HG03575 (cell line): ENCODE data around the gene EHD3.

Experiments used
- ATAC-seq: cut with Tn5 transposase; IDR thresholded peaks from one replicate; pipeline ENCODE4 v1.9.1; 2021; ENCODE audit not compliant: unreplicated experiment, insufficient number of reproducible peaks, low FRiP score; ENCODE audit errors: extremely low read depth

EHD3 gene

GRCh38 chr2:31233231-31233630 is 721 bp upstream of the EHD3 start:
- no peak for ATAC-seq

GRCh38 chr2:31234683-31235503 is 941 bp downstream of the EHD3 start:
- ATAC-seq = no peak

DNA sequence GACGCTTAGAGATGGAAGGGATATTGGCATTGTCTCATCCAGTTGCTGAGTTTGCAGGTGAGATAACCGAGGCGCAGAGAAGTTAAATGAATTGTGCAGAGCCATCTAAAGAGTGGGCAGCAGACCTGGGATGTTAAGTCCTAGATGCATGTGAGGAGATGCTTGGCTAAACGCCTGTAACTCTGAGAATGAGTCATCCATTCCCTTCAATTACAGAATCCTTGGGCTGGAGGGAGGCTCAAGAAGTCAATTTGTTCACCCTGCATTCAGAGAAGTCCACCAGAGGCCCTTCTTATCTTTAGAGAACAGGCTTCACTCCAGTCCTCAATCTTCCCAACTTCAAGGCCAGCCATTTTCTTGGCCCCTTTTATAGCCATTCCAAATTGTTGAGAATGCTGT is 1.6 kb downstream of the EHD3 start:
- no peak for ATAC-seq

DNA sequence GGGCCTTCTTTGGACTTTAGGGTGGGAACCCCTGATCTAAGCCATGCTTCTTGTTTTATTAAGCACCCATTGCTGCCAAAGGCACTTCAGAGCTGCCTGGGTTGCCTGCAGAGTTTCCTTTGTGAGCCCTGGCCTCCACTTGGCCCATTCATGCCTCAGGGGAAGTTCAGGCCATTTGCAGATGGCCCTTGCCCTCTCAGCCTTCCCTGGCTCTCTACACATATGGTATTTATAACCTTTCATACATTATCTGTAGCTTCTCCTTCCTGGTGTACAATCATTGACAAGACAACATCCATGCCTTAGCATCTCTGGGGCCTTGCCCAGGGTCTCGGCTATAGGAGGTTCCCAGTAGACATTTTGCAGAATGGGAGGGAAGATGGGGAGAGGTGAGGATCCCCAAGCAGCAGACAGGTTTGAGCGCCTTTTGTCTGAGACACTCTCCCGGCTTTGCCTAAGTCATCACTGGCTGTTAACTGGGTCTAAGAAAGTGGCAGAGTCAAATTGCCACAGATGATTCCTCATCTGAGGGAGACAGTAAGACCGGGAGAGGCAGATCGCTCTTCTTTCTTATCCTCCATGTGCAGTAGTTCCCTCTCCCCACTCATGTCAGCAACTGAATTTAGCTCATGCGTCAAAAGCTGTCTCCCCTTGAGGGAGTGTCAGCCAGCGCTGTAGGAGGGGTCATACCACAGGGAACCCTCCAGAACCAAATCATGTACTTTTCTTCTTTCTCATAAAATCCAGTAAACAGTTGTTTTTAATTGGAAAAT is 2.7 kb downstream of the EHD3 start:
- ATAC-seq = no peak

DNA sequence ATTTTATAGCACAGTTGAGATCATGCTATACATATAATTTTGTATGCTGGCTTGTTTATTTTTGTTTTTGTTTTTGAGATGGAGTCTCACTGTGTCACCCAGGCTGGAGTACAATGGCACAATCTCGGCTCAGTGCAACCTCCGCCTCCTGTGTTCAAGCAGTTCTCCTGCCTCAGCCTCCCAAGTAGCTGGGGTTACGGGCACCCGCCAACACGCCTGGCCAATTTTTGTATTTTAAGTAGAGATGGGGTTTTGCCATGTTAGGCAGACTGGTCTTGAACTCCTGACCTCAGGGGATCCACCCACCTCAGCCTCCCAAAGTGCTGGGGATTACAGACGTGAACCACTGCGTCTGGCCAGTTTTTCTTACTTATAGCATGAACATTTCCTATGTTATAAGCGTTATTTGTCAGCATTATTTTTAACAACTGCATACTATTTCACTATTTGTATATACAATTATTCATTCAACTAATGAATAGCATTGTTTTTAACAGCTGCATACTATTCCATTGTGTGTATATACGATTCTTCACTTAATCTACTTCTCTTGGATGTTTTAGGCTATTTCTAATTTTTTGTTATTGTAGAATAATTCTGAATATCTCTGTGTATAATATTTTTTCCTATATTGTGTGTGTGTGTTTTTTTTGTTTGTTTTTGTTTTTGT is 3.5 kb downstream of the EHD3 start:
- no peak for ATAC-seq

DNA sequence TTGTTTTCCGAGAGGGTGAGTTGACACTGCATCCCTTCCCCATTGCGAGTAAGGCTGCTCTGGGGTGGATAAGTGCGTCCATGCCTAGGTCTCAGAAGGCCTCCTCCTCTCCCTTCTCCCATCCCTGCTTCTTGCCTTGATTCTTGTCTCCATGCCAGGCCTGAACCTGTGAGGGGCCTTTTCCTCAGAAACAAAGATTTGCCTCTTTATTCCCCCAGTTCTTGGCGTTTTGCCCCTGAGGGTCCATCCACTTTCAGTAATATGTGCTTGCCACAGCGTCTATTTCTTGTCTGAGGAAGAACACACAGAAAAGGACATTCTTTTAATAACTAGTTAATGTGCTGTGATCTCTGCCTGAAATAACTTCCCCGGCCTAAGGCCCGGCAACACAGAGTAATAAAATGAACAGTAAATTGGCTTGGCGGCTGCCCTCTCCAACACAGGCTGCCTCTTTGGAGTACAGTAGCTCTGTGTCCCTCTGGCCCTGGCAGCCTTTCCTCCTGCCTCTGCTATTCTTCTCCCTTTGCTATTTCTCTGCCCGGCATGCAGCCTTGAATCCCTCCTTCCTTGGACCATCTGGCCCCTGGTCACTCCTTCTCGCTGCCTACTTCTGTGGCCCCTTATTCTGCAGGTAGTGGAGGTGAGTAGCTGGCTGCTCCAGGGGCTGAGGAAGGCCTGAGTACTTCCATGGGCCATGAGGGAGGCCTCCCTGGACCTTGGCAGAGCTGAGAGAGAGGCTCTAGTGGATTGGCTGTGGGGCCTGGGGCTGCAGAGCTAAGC is 4.4 kb downstream of the EHD3 start:
- no peak for ATAC-seq

DNA sequence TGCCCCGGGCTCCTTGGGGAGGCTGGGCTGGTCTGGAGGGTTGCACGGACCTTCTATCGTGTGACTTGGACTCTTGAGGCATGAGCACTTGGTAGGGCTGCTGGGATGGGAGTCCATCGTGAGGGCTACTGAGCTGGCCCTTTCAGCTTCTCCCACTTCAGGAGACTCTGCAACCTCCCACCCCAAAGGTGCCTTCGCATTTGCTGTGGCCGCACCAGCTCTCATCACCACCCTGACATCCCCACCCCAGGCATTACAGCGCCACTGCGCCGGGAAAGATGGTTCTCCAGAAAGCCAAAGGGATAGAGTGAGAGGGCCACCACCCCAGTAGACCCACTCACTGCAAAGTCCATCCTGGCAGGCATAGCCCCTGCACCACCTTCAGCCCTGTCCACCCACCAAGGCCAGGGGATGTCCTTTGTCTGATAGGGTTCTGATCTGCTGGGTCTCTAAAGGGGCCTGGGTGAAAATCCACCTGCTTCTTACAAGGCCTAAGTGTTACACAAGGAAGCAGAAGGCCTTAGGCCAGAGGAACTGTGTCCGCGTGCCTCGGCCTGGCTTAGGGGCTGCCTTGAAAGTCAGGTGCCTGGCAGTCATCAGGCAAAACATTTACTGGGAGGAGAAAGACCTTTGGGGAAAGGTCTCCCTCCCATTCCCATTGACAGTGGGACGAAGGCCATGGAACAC is 5.1 kb downstream of the EHD3 start:
- ATAC-seq = no peak

- no peak for ATAC-seq
Measured at GRCh38 chr2:31239593-31240177, 5.7 kb downstream of the EHD3 start.

DNA sequence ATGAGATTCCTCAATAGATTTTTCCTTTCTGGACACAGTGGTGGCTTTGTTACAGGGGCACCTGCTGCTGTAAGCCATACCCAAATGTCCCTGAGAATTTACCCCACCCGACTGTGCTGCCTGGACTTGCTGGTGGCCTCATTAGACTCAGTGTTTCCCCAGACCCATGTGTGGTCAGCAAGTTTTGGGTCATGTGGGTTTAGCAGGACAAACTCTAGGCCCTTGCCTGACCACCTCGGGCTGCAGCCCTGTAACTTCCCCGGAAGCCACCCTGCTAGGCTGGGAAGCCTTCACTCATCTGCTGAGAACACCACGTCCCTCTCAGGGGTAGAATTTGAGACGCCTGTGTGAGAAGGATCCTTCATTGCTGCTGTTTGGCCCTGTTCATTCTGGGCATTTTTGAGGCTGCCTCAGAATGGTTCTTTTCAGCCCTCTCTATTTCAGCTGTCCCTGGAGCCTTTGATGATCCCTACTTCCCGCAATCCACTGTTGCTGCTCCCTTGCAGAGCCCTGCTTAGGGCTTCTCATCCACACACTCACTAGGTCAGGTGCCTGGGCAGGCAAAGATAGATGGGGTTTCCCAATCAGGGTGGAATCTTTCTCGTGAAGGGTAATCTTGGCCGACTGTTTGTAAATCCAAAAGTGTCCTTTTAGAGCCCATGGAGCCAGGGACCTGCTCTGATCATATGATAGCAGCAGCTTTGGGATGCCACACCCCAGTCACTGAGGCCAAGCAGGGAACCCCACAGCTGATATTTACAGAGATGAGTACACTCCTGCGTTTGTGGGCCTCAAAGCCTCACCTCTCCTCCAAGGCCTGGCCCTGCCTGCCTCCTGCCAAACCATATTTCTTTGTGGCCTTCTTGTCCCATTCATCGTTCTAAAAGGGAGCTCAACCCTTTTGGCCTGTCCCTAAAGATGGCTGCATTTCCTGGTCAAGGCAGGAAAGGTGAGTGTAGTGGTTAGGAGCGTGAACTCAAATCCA is 6.7 kb downstream of the EHD3 start:
- no peak for ATAC-seq

GRCh38 chr2:31241625-31242270 is 7.8 kb downstream of the EHD3 start:
- no peak for ATAC-seq

GRCh38 chr2:31243053-31243452 is 9.1 kb downstream of the EHD3 start:
- ATAC-seq = no peak

GRCh38 chr2:31244101-31244500 is 10.1 kb downstream of the EHD3 start:
- ATAC-seq = no peak

- no peak for ATAC-seq
Measured at GRCh38 chr2:31246184-31246852, 12.4 kb downstream of the EHD3 start.

DNA sequence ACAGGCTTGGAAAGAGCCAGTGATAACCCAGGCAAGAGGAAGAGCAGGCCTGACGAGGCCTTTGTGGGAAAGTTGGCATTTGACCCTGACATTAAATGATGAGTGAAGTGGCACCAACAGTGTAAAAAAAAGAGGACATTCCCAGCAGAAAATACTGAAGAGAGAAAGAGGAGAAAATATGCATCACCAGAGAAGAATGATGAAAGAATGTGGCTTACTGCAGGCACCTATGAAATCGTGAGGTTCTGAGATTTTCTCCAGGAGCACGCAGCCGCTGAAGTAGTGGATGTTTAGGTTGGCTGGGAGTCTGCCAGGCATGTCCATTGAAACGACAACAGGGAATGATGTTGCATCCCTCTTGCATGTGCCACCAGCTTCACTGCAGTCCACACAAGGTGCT is 13.8 kb downstream of the EHD3 start:
- no peak for ATAC-seq

DNA sequence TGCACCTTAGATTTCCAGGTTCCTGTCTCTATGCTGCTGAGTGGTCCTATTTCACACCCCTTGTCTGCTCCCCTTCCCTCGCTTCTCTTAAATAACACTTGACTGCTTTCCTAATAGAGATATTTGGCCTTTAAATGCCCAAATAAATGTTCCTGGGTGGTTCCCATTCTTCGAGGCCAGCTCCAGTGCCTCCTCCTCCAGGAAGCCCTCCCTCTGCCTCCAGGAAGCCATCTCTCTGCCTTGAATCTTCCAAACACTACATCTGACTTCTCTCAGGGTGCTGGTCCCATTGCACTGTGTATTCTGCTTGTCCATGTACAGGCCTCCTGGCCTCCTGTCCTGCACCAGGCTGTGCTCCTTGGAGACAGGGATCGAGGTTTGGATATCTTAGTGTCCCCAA is 14.2 kb downstream of the EHD3 start:
- ATAC-seq = no peak

- ATAC-seq = no peak
Measured at GRCh38 chr2:31249009-31249690, 15.2 kb downstream of the EHD3 start.
